T-cell (primary cell): ENCODE measurements around the gene HIKESHI. TPM values are rescaled to one million over a fixed set of nuclear protein-coding genes. Genes with fewer than 3 reads are reported as not detected.
A peak's percentile ranks its signal among the peaks of the same experiment; 100 is the strongest.
"Not testable (repeated sequence)": the region's sequence is repeated elsewhere in the genome, so short reads cannot be mapped to it uniquely, and the experiment has no call there.

Experiments
- ATAC-seq, 4 experiments: fragments of 200-7000 bp in 3 of 4; fragments of 150-1000 bp in 1 of 4; cut with Tn5 transposase; replicated peaks in 1 of 4; 1 replicate in 3 of 4; 2 replicates in 1 of 4; pipeline ENCODE4 v1.10.0; 2021; ENCODE audit warnings: moderate library complexity in 3 of 4, mild to moderate bottlenecking in 2 of 4, moderate number of reproducible peaks in 1 of 4
- CTCF ChIA-PET, 2 donors: fragments of 300-600 bp; sonication (Branson Sonifier 250); formaldehyde crosslinking; loops; one replicate each; lab custom pipeline; 2022; ENCODE audit warnings: antibody characterized with exemption in 2 of 2; lab: Charles Lee
- POLR2A ChIA-PET, 2 donors: fragments of 300-600 bp; sonication (Branson Sonifier 250); formaldehyde crosslinking; loops; one replicate each; lab custom pipeline; 2022; ENCODE audit warnings: antibody characterized with exemption in 2 of 2; lab: Charles Lee
- DNase-seq, 35 experiments: peaks; one replicate each; pipeline versions ENCODE4 v3.0.0 to v3.0.0-alpha.2; 2013 to 2023
- H3K27ac ChIP-seq: one replicate; pipeline ENCODE4 v1.5.1; 2013; ENCODE audit warnings: low read length
- H3K27me3 ChIP-seq, 2 experiments: replicated peaks in 1 of 2; 1 replicate in 1 of 2; 2 replicates in 1 of 2; pipeline versions ENCODE4 v1.6.1 to v1.7.0; 2013; ENCODE audit warnings: low read length in 1 of 2, mixed read lengths in 1 of 2; ENCODE audit not compliant: control insufficient read depth in 2 of 2, insufficient read depth in 2 of 2; ENCODE audit errors: extremely low read depth in 1 of 2
- H3K36me3 ChIP-seq, 2 donors: 1 replicate in 1 of 2; 2 replicates in 1 of 2; pipeline versions ENCODE4 v1.6.1 to v1.7.0; 2013; ENCODE audit warnings: low read length in 1 of 2; ENCODE audit not compliant: control insufficient read depth in 2 of 2, insufficient read depth in 1 of 2; ENCODE audit errors: extremely low read depth in 1 of 2
- H3K4me1 ChIP-seq, 2 experiments: 1 replicate in 1 of 2; 2 replicates in 1 of 2; pipeline versions ENCODE4 v1.6.1 to v1.7.0; 2013; ENCODE audit warnings: low read length in 2 of 2, mixed read lengths in 1 of 2; ENCODE audit not compliant: insufficient read depth in 2 of 2, control insufficient read depth in 1 of 2; ENCODE audit errors: extremely low read depth in 1 of 2
- H3K4me3 ChIP-seq, 2 donors: 1 replicate in 1 of 2; 2 replicates in 1 of 2; pipeline versions ENCODE4 v1.5.1 to v1.7.0; 2013; ENCODE audit warnings: mild to moderate bottlenecking in 2 of 2, low read length in 1 of 2, moderate library complexity in 1 of 2; ENCODE audit not compliant: control insufficient read depth in 1 of 2; ENCODE audit errors: extremely low read depth in 1 of 2
- H3K9me3 ChIP-seq: 2 replicates; pipeline ENCODE4 v1.7.0; 2013
- H3K27ac Mint-ChIP-seq, 2 donors: one replicate each; pipeline ENCODE4 v1.8.0; 2020 to 2021; ENCODE audit warnings: mild to moderate bottlenecking in 2 of 2, mixed read lengths in 2 of 2
- H3K27me3 Mint-ChIP-seq, 2 donors: one replicate each; pipeline ENCODE4 v1.8.0; 2021 to 2022; ENCODE audit warnings: mixed read lengths in 2 of 2
- H3K36me3 Mint-ChIP-seq: one replicate; pipeline ENCODE4 v1.8.0; 2021; ENCODE audit warnings: mixed read lengths
- H3K4me1 Mint-ChIP-seq, 3 donors: one replicate each; pipeline ENCODE4 v1.8.0; 2020 to 2022; ENCODE audit warnings: mixed read lengths in 3 of 3, mild to moderate bottlenecking in 1 of 3
- H3K4me3 Mint-ChIP-seq, 3 donors: one replicate each; pipeline ENCODE4 v1.8.0; 2020 to 2022; ENCODE audit warnings: mild to moderate bottlenecking in 3 of 3, mixed read lengths in 3 of 3, moderate library complexity in 3 of 3
- H3K9me3 Mint-ChIP-seq, 3 donors: one replicate each; pipeline ENCODE4 v1.8.0; 2020 to 2022; ENCODE audit warnings: mixed read lengths in 3 of 3
- WGBS: methylation state at CpG from one replicate; pipeline ENCODE4 v1.1.5; 2013; ENCODE audit warnings: missing lambda C conversion rate; ENCODE audit not compliant: insufficient coverage; 5-methylcytosine and 5-hydroxymethylcytosine counted together
- total RNA-seq, 35 experiments: library from RNA in 6 of 35; stranded (reverse) in 6 of 35; fragments of 120-200 nt in 1 of 35; gene quantifications; one replicate each; pipeline versions ENCODE4 v1.2.1 to v1.2.4 and lab custom pipeline; 2013 to 2026

The HIKESHI gene
- total RNA-seq, 5 donors from 2014 or later (not counting 1 experiment from before 2014, with no cell fraction given) = 20.6 to 32.1 (median 28.7) TPM

DNA sequence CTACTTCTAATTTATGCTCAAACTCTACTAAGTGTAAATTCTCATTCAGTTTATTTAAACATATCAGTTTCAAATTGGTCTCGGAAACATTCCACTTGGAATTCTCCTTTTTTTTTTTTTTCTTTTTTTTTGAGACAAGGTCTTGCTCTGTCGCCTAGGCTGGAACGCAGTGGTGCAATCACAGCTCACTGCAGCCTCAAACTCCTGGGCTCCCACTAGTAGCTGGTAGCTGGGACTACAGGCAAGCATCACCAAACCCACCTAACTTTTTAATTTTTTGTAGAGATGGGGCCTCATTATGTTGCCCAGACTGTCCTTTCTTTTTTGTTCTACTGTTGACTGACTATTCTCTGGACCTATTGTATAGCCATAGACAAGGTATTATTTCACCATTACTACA is 39.3 kb downstream of the HIKESHI start:
- Histone ChIP-seq H3K9me3 (no peaks in the 10 kb centered on the region), H3K36me3 (peaks cover 4 to 16% of the 10 kb centered on the region in 2 donors), H3K4me3 (no peak overlapping the region), H3K4me1 (no peaks in the 10 kb centered on the region), H3K27me3 (no peaks in the 10 kb centered on the region), H3K27ac (no peak overlapping the region)
- 90% methylated on average over 1 of the region's 3 CpGs for WGBS
- DNase-seq (no peak), ATAC-seq (no peak)
- POLR2A ChIA-PET = no interaction called here
- peaks cover 21 to 28% (median 21%) of the 10 kb centered on the region in 3 donors for H3K4me1 Mint-ChIP-seq
- no peaks in the 10 kb centered on the region for H3K27me3 Mint-ChIP-seq
- CTCF ChIA-PET = interaction anchor here in 1 of 2 donors (0.7 to 0.9 kb wide), 2 partner anchors 11 to 476 kb away, joined by 3 to 5 read pairs; no protein-coding TSS in a partner anchor
- peaks cover 57% of the 10 kb centered on the region for H3K36me3 Mint-ChIP-seq
- H3K9me3 Mint-ChIP-seq = no peaks in the 10 kb centered on the region
- H3K4me3 Mint-ChIP-seq = no peak overlapping the region
- H3K27ac Mint-ChIP-seq = no peak overlapping the region

DNA sequence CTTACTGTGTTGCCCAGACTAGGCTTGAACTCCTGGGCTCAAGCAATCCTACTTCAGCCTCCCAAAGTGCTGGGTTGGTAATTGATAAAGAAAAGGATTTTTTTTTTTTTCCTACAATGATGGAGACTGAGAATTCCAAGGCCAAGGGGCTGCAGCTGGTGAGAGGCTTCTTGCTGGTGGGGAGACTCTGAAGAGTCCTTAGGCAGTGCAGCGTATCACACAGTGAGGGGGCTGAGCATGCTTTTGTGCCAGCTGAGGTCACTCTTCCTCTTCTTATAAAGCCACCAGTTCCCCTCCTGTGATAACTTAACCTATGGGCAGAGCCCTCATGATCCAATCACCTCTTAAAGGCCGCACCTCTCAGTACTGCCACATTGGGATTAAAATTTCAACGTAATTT is 44.5 kb downstream of the HIKESHI start:
- DNase-seq (no peak), ATAC-seq (no peak)
- Histone ChIP-seq H3K9me3 (no peaks in the 10 kb centered on the region), H3K36me3 (peaks cover 6 to 8% of the 10 kb centered on the region in 2 donors), H3K27ac (no peak overlapping the region), H3K4me1 (no peaks in the 10 kb centered on the region), H3K27me3 (no peaks in the 10 kb centered on the region), H3K4me3 (no peak overlapping the region)
- H3K27ac Mint-ChIP-seq = peak overlapping the region; percentile 16 to 19
- no peaks in the 10 kb centered on the region for H3K9me3 Mint-ChIP-seq
- H3K4me1 Mint-ChIP-seq = peaks cover 11 to 21% (median 13%) of the 10 kb centered on the region in 3 donors
- H3K4me3 Mint-ChIP-seq = no peak overlapping the region
- 100% methylated on average over 2 of the region's 3 CpGs for WGBS
- ChIA-PET POLR2A (interaction anchor here in 1 of 2 donors (0.7 kb wide), 1 partner anchor 552 kb away, joined by 3 read pairs; no protein-coding TSS in a partner anchor), CTCF (interaction anchor here in 1 of 2 donors (1.4 kb wide), 1 partner anchor 10 kb away, joined by 6 read pairs; no protein-coding TSS in a partner anchor)
- H3K27me3 Mint-ChIP-seq = no peaks in the 10 kb centered on the region
- peaks cover 31% of the 10 kb centered on the region for H3K36me3 Mint-ChIP-seq

DNA sequence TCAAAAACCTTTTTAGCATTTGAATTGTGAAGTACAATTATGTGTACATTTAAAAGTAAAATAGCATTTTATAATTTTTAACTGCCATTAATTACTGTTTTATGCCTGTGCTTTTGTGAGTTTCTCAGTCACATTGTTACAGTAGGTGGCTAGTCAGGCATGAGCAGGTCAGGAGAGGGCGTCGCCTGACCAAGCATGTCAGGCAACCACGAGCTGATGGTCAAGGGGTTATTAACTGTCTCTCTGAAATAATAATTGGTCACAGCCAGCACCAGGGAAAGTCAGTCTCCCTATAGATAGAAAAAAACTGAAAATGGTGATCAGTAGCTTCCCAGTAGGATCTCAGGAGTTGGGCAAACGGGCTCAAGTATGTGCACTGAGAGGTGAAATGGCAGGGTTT is 53.2 kb downstream of the HIKESHI start:
- H3K27me3 ChIP-seq = no peaks in the 10 kb centered on the region
- 83% methylated on average over 1 of the region's 4 CpGs for WGBS
- DNase-seq (no peak), ATAC-seq (no peak)
- H3K36me3 Mint-ChIP-seq = peaks cover 9% of the 10 kb centered on the region
- no peaks in the 10 kb centered on the region for H3K4me1 Mint-ChIP-seq
- CTCF ChIA-PET = no interaction called here
- no peak overlapping the region for H3K27ac Mint-ChIP-seq
- no peaks in the 10 kb centered on the region for H3K4me1 ChIP-seq
- POLR2A ChIA-PET = no interaction called here
- no peaks in the 10 kb centered on the region for H3K9me3 Mint-ChIP-seq
- no peaks in the 10 kb centered on the region for H3K9me3 ChIP-seq
- no peak overlapping the region for H3K4me3 Mint-ChIP-seq
- no peak overlapping the region for H3K27ac ChIP-seq
- H3K4me3 ChIP-seq = no peak overlapping the region
- peaks cover 0 to 4% of the 10 kb centered on the region in 2 donors for H3K27me3 Mint-ChIP-seq
- no peaks in the 10 kb centered on the region for H3K36me3 ChIP-seq

DNA sequence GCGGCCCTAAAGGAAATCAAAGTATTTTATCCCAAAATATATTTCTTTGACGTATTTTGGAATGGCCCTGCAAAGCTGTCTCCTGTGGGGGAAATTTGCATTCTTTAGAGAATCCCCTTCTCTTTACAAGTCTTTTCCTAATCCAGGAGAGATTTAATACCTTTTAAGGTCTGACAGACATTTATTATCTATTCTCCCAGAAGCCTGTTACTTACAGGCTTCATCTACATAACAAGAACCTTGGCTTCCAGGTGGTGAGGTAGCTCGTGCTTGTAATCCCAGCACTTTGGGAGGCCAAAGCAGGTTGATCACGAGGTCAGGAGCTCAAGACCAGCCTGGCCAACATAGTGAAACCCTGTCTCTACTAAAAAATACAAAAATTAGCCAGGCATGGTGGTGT is 55.4 kb downstream of the HIKESHI start:
- ATAC-seq, H3K4me3 Mint-ChIP-seq, H3K27ac Mint-ChIP-seq, H3K36me3 Mint-ChIP-seq, H3K27me3 ChIP-seq, DNase-seq, H3K9me3 Mint-ChIP-seq, H3K36me3 ChIP-seq, H3K27me3 Mint-ChIP-seq, H3K4me1 ChIP-seq, H3K4me1 Mint-ChIP-seq, H3K27ac ChIP-seq, H3K4me3 ChIP-seq, POLR2A ChIA-PET, H3K9me3 ChIP-seq: not testable (repeated sequence)
- CTCF ChIA-PET = interaction anchor here in 1 of 2 donors (0.6 kb wide), 1 partner anchor 315 kb away, joined by 3 read pairs; no protein-coding TSS in a partner anchor
- 100% methylated on average over 1 of the region's 4 CpGs for WGBS

GRCh38 chr11:86358720-86359119 is 56.7 kb downstream of the HIKESHI start:
- no peak for DNase-seq
- WGBS = 100% methylated on average over 1 of the region's 3 CpGs
- Mint-ChIP-seq H3K27ac (no peak overlapping the region), H3K4me1 (no peaks in the 10 kb centered on the region), H3K4me3 (no peak overlapping the region), H3K9me3 (peaks cover 0 to 8% (median 3%) of the 10 kb centered on the region in 3 donors), H3K36me3 (peaks cover 11% of the 10 kb centered on the region), H3K27me3 (peaks cover 0 to 4% of the 10 kb centered on the region in 2 donors)
- ChIA-PET CTCF (no interaction called here), POLR2A (no interaction called here)
- Histone ChIP-seq H3K4me3 (no peak overlapping the region), H3K27ac (no peak overlapping the region), H3K9me3 (no peaks in the 10 kb centered on the region), H3K4me1 (no peaks in the 10 kb centered on the region), H3K36me3 (no peaks in the 10 kb centered on the region), H3K27me3 (no peaks in the 10 kb centered on the region)
- ATAC-seq = no peak

GRCh38 chr11:86360775-86361395 is 58.8 kb downstream of the HIKESHI start:
- CTCF ChIA-PET = no interaction called here
- WGBS = 79% methylated on average over 2 of the region's 2 CpGs
- Mint-ChIP-seq H3K4me1 (no peaks in the 10 kb centered on the region), H3K27me3 (peaks cover 0 to 4% of the 10 kb centered on the region in 2 donors), H3K9me3 (peaks cover 0 to 13% (median 3%) of the 10 kb centered on the region in 3 donors), H3K27ac (no peak overlapping the region), H3K36me3 (peaks cover 18% of the 10 kb centered on the region), H3K4me3 (no peak overlapping the region)
- ATAC-seq = no peak
- Histone ChIP-seq H3K4me3 (no peak overlapping the region), H3K9me3 (no peaks in the 10 kb centered on the region), H3K27ac (no peak overlapping the region), H3K36me3 (no peaks in the 10 kb centered on the region), H3K27me3 (no peaks in the 10 kb centered on the region), H3K4me1 (no peaks in the 10 kb centered on the region)
- POLR2A ChIA-PET = no interaction called here
- no peak for DNase-seq
